Mucosa of stomach (tissue), 1 donor: ENCODE results near the gene TFAP2A.

ENCODE experiments used
- H3K27me3 ChIP-seq: one replicate; pipeline ENCODE4 v1.7.0; 2013; ENCODE audit warnings: mild to moderate bottlenecking, low read length; ENCODE audit not compliant: control insufficient read depth, insufficient read depth
- H3K36me3 ChIP-seq: one replicate; pipeline ENCODE4 v1.7.0; 2013; ENCODE audit warnings: low read length; ENCODE audit not compliant: control insufficient read depth, insufficient read depth
- H3K4me1 ChIP-seq: one replicate; pipeline ENCODE4 v1.7.0; 2013; ENCODE audit warnings: mild to moderate bottlenecking, low read length; ENCODE audit not compliant: control insufficient read depth, insufficient read depth
- H3K4me3 ChIP-seq: one replicate; pipeline ENCODE4 v1.7.0; 2013; ENCODE audit warnings: low read length
- H3K9ac ChIP-seq: one replicate; pipeline ENCODE4 v1.7.0; 2013; ENCODE audit warnings: mild to moderate bottlenecking, low read length, moderate library complexity
- H3K9me3 ChIP-seq: one replicate; pipeline ENCODE4 v1.7.0; 2013; ENCODE audit warnings: mild to moderate bottlenecking, low read length, moderate library complexity; ENCODE audit not compliant: control insufficient read depth
- donor health status: Pancreatic carcinoma.

TFAP2A gene

GRCh38 chr6:10400330-10400729 lies 14.5 kb downstream of the TFAP2A start:
- no peaks in the 10 kb centered on the region for H3K9me3 ChIP-seq
- no peak overlapping the region for H3K9ac ChIP-seq
- peaks cover 60% of the 10 kb centered on the region for H3K27me3 ChIP-seq
- H3K4me3 ChIP-seq: no peak overlapping the region
- H3K4me1 ChIP-seq: peaks cover 12% of the 10 kb centered on the region
- H3K36me3 ChIP-seq: no peaks in the 10 kb centered on the region

- Histone ChIP-seq H3K4me3 (no peak overlapping the region), H3K9me3 (no peaks in the 10 kb centered on the region), H3K4me1 (peaks cover 7% of the 10 kb centered on the region), H3K36me3 (no peaks in the 10 kb centered on the region), H3K27me3 (peaks cover 59% of the 10 kb centered on the region), H3K9ac (no peak overlapping the region)
Measured at GRCh38 chr6:10399451-10399850, 15.4 kb downstream of the TFAP2A start.

GRCh38 chr6:10398446-10399218 lies 16.2 kb downstream of the TFAP2A start:
- Histone ChIP-seq H3K4me3 (no peak overlapping the region), H3K36me3 (no peaks in the 10 kb centered on the region), H3K9me3 (no peaks in the 10 kb centered on the region), H3K4me1 (peaks cover 4% of the 10 kb centered on the region), H3K27me3 (peaks cover 67% of the 10 kb centered on the region), H3K9ac (no peak overlapping the region)

GRCh38 chr6:10397756-10398445 lies 17.0 kb downstream of the TFAP2A start:
- Histone ChIP-seq H3K9ac (no peak overlapping the region), H3K4me1 (no peaks in the 10 kb centered on the region), H3K9me3 (no peaks in the 10 kb centered on the region), H3K36me3 (no peaks in the 10 kb centered on the region), H3K4me3 (no peak overlapping the region), H3K27me3 (peaks cover 74% of the 10 kb centered on the region)

- no peaks in the 10 kb centered on the region for H3K9me3 ChIP-seq
- H3K4me3 ChIP-seq: no peak overlapping the region
- no peaks in the 10 kb centered on the region for H3K36me3 ChIP-seq
- no peak overlapping the region for H3K9ac ChIP-seq
- H3K27me3 ChIP-seq: peaks cover 74% of the 10 kb centered on the region
- H3K4me1 ChIP-seq: no peaks in the 10 kb centered on the region
Measured at GRCh38 chr6:10396785-10397184, 18.1 kb downstream of the TFAP2A start.

- Histone ChIP-seq H3K4me3 (no peak overlapping the region), H3K4me1 (no peaks in the 10 kb centered on the region), H3K27me3 (peaks cover 80% of the 10 kb centered on the region), H3K9me3 (no peaks in the 10 kb centered on the region), H3K9ac (no peak overlapping the region), H3K36me3 (no peaks in the 10 kb centered on the region)
Measured at GRCh38 chr6:10395704-10396546, 18.9 kb downstream of the TFAP2A start.

- no peaks in the 10 kb centered on the region for H3K4me1 ChIP-seq
- H3K4me3 ChIP-seq: no peak overlapping the region
- peaks cover 84% of the 10 kb centered on the region for H3K27me3 ChIP-seq
- no peaks in the 10 kb centered on the region for H3K36me3 ChIP-seq
- no peak overlapping the region for H3K9ac ChIP-seq
- no peaks in the 10 kb centered on the region for H3K9me3 ChIP-seq
Measured at GRCh38 chr6:10395171-10395703, 19.6 kb downstream of the TFAP2A start.

- Histone ChIP-seq H3K9ac (no peak overlapping the region), H3K36me3 (no peaks in the 10 kb centered on the region), H3K4me3 (no peak overlapping the region), H3K9me3 (no peaks in the 10 kb centered on the region), H3K4me1 (no peaks in the 10 kb centered on the region), H3K27me3 (peaks cover 84% of the 10 kb centered on the region)
Measured at GRCh38 chr6:10393544-10394225, 21.2 kb downstream of the TFAP2A start.

GRCh38 chr6:10391799-10392198 lies 23.1 kb downstream of the TFAP2A start:
- Histone ChIP-seq H3K4me1 (no peaks in the 10 kb centered on the region), H3K36me3 (no peaks in the 10 kb centered on the region), H3K9me3 (no peaks in the 10 kb centered on the region), H3K9ac (no peak overlapping the region), H3K27me3 (peaks cover 93% of the 10 kb centered on the region), H3K4me3 (no peak overlapping the region)

- no peaks in the 10 kb centered on the region for H3K4me1 ChIP-seq
- no peaks in the 10 kb centered on the region for H3K9me3 ChIP-seq
- peaks cover 95% of the 10 kb centered on the region for H3K27me3 ChIP-seq
- no peak overlapping the region for H3K9ac ChIP-seq
- H3K4me3 ChIP-seq: no peak overlapping the region
- H3K36me3 ChIP-seq: no peaks in the 10 kb centered on the region
Measured at GRCh38 chr6:10391299-10391630, 23.6 kb downstream of the TFAP2A start.

GRCh38 chr6:10390495-10391298 lies 24.2 kb downstream of the TFAP2A start:
- Histone ChIP-seq H3K27me3 (peaks cover 95% of the 10 kb centered on the region), H3K36me3 (no peaks in the 10 kb centered on the region), H3K9me3 (no peaks in the 10 kb centered on the region), H3K9ac (no peak overlapping the region), H3K4me1 (no peaks in the 10 kb centered on the region), H3K4me3 (no peak overlapping the region)
